GM10266 (cell line): Measurements from ENCODE around the gene IQCM.

Source experiments
- DNase-seq: peaks from one replicate; pipeline ENCODE4 v3.0.0; 2012; ENCODE audit errors: extremely low spot score
- CTCF ChIP-seq: IDR thresholded peaks from 2 replicates; pipeline ENCODE4 v1.5.1; 2012; ENCODE audit warnings: mild to moderate bottlenecking, low read depth; ENCODE audit not compliant: control insufficient read depth, insufficient read depth; ENCODE audit errors: missing control alignments

IQCM gene

GRCh38 chr4:149755969-149756368, 59.7 kb downstream of the IQCM start:
- DNase-seq, result no peak
- TF ChIP-seq CTCF, result no peak

- TF ChIP-seq CTCF, result no peak
- DNase-seq, result no peak
These were observed 61.1 kb downstream of the IQCM start for GRCh38 chr4:149754526-149754925.

- TF ChIP-seq CTCF, result no peak
- no peak for DNase-seq
These were observed 62.9 kb downstream of the IQCM start for GRCh38 chr4:149752729-149753128.

- TF ChIP-seq CTCF, result no peak
- DNase-seq, result no peak
These were observed 64.5 kb downstream of the IQCM start for GRCh38 chr4:149751174-149751573.

- no peak for DNase-seq
- no peak for TF ChIP-seq CTCF
These were observed 65.9 kb downstream of the IQCM start for GRCh38 chr4:149749784-149750183.

- no peak for TF ChIP-seq CTCF
These were observed 68.0 kb downstream of the IQCM start for GRCh38 chr4:149747646-149748045.

GRCh38 chr4:149746276-149746675, 69.4 kb downstream of the IQCM start:
- no peak for DNase-seq
- TF ChIP-seq CTCF, result no peak

More at GRCh38 chr4:149747646-149748045, 68.0 kb downstream of the IQCM start:
- no peak for DNase-seq
